ENCODE results near the gene CDAN1. TPM values are rescaled to one million over a fixed set of nuclear protein-coding genes. Genes with fewer than 3 reads are reported as not detected.
"Not testable (repeated sequence)": the region's sequence is repeated elsewhere in the genome, so short reads cannot be mapped to it uniquely, and the experiment has no call there.

The CDAN1 gene
- total and polyA plus RNA-seq, 2 donors from 2014 or later = 7.0 to 13.1 TPM

DNA sequence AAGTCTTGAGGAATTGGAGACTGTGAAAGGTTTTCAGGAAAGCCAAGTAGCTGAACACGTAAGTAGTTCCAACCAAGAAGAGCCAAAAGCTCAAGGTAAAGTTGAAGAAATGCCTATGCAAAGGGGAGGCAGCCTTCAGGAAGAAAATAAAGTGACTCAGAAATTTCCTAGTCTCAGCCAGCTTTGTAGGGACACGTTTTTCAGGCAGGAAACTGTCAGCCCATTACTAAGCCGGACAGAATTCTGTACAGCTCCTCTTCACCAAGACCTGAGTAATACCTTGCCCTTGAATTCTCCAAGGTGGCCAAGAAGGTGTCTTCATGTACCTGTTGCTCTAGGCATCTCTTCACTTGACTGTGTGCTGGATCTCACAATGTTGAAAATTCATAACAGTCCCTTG lies 48.6 kb downstream of the CDAN1 start:
- H3K36me3 ChIP-seq (ENCODE audit: control insufficient read depth in 2 of 3, insufficient read depth in 3 of 3, low read length in 3 of 3) = peaks cover 0 to 4% (median 0%) of the 10 kb centered on the region in 3 donors
- no peaks in the 10 kb centered on the region for H3K4me1 ChIP-seq (ENCODE audit: control insufficient read depth in 2 of 3, insufficient read depth in 2 of 3, low read depth in 1 of 3, low read length in 3 of 3)
- H3K4me3 ChIP-seq (ENCODE audit: low read length in 3 of 3) = no peak overlapping the region
- H3K9me3 ChIP-seq (ENCODE audit: control insufficient read depth in 2 of 3, insufficient read depth in 1 of 3, low read length in 3 of 3) = no peaks in the 10 kb centered on the region
- H3K9ac ChIP-seq (ENCODE audit: low read length in 3 of 3) = no peak overlapping the region
- FAIRE-seq (no peak), DNase-seq (no peak)
- no peaks in the 10 kb centered on the region for H3K27me3 ChIP-seq (ENCODE audit: control insufficient read depth, insufficient read depth, low read length)
- TF ChIP-seq, protein P1, sequence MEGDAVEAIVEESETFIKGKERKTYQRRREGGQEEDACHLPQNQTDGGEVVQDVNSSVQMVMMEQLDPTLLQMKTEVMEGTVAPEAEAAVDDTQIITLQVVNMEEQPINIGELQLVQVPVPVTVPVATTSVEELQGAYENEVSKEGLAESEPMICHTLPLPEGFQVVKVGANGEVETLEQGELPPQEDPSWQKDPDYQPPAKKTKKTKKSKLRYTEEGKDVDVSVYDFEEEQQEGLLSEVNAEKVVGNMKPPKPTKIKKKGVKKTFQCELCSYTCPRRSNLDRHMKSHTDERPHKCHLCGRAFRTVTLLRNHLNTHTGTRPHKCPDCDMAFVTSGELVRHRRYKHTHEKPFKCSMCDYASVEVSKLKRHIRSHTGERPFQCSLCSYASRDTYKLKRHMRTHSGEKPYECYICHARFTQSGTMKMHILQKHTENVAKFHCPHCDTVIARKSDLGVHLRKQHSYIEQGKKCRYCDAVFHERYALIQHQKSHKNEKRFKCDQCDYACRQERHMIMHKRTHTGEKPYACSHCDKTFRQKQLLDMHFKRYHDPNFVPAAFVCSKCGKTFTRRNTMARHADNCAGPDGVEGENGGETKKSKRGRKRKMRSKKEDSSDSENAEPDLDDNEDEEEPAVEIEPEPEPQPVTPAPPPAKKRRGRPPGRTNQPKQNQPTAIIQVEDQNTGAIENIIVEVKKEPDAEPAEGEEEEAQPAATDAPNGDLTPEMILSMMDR (IDR thresholded peaks at IDR 0.05; ENCODE audit: borderline replicate concordance, extremely low read depth, insufficient read depth) = no peak
- intact Hi-C loops (cut with DNase I) = no loop called here
- no peak overlapping the region for H3K27ac ChIP-seq (ENCODE audit: low read depth in 2 of 2, low read length in 2 of 2)

DNA sequence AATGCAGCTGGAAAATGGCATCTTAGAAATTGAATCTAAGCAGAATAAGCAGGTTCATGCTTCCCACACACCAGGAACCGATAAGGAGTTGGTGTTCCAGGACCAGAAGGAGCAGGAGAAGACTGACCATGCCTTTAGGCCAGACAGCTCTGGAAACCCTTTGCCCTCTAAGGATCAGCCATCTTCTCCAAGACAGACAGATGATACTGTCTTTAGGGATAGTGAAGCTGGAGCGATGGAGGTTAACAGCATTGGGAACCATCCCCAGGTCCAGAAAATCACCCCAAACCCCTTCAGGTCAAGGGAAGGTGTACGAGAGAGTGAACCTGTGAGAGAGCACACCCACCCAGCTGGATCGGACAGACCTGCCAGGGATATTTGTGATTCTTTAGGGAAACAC lies 49.2 kb downstream of the CDAN1 start:
- Histone ChIP-seq H3K27me3 (ENCODE audit: control insufficient read depth, insufficient read depth, low read length) (no peaks in the 10 kb centered on the region), H3K4me3 (ENCODE audit: low read length in 3 of 3) (no peak overlapping the region), H3K36me3 (ENCODE audit: control insufficient read depth in 2 of 3, insufficient read depth in 3 of 3, low read length in 3 of 3) (peaks cover 0 to 4% (median 0%) of the 10 kb centered on the region in 3 donors), H3K9me3 (ENCODE audit: control insufficient read depth in 2 of 3, insufficient read depth in 1 of 3, low read length in 3 of 3) (no peaks in the 10 kb centered on the region), H3K27ac (ENCODE audit: low read depth in 2 of 2, low read length in 2 of 2) (no peak overlapping the region), H3K4me1 (ENCODE audit: control insufficient read depth in 2 of 3, insufficient read depth in 2 of 3, low read depth in 1 of 3, low read length in 3 of 3) (no peaks in the 10 kb centered on the region), H3K9ac (ENCODE audit: low read length in 3 of 3) (no peak overlapping the region)
- DNase-seq (no peak), FAIRE-seq (no peak)
- intact Hi-C loops (cut with DNase I) = no loop called here
- TF ChIP-seq, protein P1 (IDR thresholded peaks at IDR 0.05; ENCODE audit: borderline replicate concordance, extremely low read depth, insufficient read depth) = no peak

DNA sequence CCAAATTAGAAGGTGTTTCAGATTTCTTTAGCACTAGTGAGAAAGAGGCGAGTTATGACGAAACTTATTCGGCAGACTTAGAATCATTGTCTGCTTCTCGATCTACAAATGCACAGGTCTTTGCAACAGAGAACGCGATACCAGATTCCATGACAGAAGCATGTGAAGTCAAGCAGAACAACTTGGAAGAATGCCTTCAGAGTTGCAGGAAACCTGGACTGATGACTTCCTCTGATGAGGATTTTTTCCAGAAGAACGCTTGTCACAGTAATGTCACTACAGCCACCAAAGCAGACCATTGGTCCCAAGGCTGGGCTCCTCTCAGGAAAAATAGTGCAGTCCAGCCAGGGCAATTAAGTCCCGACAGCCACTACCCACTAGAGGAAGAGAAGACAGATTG lies 50.6 kb downstream of the CDAN1 start:
- Histone ChIP-seq H3K4me3 (ENCODE audit: low read length in 3 of 3) (no peak overlapping the region), H3K36me3 (ENCODE audit: control insufficient read depth in 2 of 3, insufficient read depth in 3 of 3, low read length in 3 of 3) (peaks cover 0 to 2% (median 0%) of the 10 kb centered on the region in 3 donors), H3K27me3 (ENCODE audit: control insufficient read depth, insufficient read depth, low read length) (no peaks in the 10 kb centered on the region), H3K4me1 (ENCODE audit: control insufficient read depth in 2 of 3, insufficient read depth in 2 of 3, low read depth in 1 of 3, low read length in 3 of 3) (no peaks in the 10 kb centered on the region), H3K27ac (ENCODE audit: low read depth in 2 of 2, low read length in 2 of 2) (no peak overlapping the region), H3K9me3 (ENCODE audit: control insufficient read depth in 2 of 3, insufficient read depth in 1 of 3, low read length in 3 of 3) (no peaks in the 10 kb centered on the region), H3K9ac (ENCODE audit: low read length in 3 of 3) (no peak overlapping the region)
- intact Hi-C loops (cut with DNase I) = no loop called here
- TF ChIP-seq, protein P1 (IDR thresholded peaks at IDR 0.05; ENCODE audit: borderline replicate concordance, extremely low read depth, insufficient read depth) = no peak
- DNase-seq (no peak), FAIRE-seq (no peak)

DNA sequence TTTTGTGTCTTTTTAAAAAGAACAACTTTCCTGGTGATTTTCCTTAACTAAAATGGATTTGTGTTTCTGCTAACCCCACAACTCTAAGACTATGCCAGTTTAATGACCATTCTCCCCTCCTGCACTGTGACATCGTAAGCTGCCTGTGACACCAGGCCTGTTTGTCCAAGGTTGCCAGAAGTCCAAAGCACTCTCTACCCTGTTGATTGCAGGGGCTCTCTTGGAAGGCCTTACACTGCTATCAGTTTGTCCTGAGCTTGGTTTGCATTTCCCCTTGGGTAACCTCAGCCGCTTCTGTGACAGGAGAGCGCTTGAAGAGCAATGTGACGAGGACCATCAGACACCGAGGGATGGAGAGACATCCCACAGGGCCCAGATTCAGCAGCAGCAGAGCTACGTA lies 55.8 kb downstream of the CDAN1 start:
- peaks cover 0 to under 1% (median 0%) of the 10 kb centered on the region in 3 donors for H3K36me3 ChIP-seq (ENCODE audit: control insufficient read depth in 2 of 3, insufficient read depth in 3 of 3, low read length in 3 of 3)
- DNase-seq (no peak), FAIRE-seq (no peak)
- H3K27ac ChIP-seq (ENCODE audit: low read depth in 2 of 2, low read length in 2 of 2) = no peak overlapping the region
- no peak overlapping the region for H3K9ac ChIP-seq (ENCODE audit: low read length in 3 of 3)
- TF ChIP-seq, protein P1 (IDR thresholded peaks at IDR 0.05; ENCODE audit: borderline replicate concordance, extremely low read depth, insufficient read depth) = no peak
- no peaks in the 10 kb centered on the region for H3K9me3 ChIP-seq (ENCODE audit: control insufficient read depth in 2 of 3, insufficient read depth in 1 of 3, low read length in 3 of 3)
- H3K4me3 ChIP-seq (ENCODE audit: low read length in 3 of 3) = no peak overlapping the region
- H3K4me1 ChIP-seq (ENCODE audit: control insufficient read depth in 2 of 3, insufficient read depth in 2 of 3, low read depth in 1 of 3, low read length in 3 of 3) = no peaks in the 10 kb centered on the region
- intact Hi-C loops (cut with DNase I) = no loop called here
- no peaks in the 10 kb centered on the region for H3K27me3 ChIP-seq (ENCODE audit: control insufficient read depth, insufficient read depth, low read length)

DNA sequence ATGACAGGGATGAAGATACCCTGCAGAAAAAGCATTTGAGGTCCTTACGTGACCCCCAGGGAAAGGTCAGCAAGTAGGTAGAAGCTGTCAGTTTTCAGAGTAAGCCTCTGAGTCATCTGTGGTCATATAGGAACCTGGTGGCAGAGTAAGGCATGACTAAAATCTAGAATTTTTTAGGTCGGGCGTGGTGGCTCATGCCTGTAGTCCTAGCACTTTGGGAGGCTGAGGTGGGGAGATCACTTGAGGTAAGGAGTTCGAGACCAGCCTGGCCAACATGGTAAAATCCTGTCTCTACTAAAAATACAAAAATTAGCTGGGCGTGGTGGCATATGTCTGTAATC lies 56.8 kb downstream of the CDAN1 start:
- H3K27ac ChIP-seq (ENCODE audit: low read depth in 2 of 2, low read length in 2 of 2); intact Hi-C loops (cut with DNase I); DNase-seq; H3K9ac ChIP-seq (ENCODE audit: low read length in 3 of 3); H3K9me3 ChIP-seq (ENCODE audit: control insufficient read depth in 2 of 3, insufficient read depth in 1 of 3, low read length in 3 of 3); H3K36me3 ChIP-seq (ENCODE audit: control insufficient read depth in 2 of 3, insufficient read depth in 3 of 3, low read length in 3 of 3); H3K4me1 ChIP-seq (ENCODE audit: control insufficient read depth in 2 of 3, insufficient read depth in 2 of 3, low read depth in 1 of 3, low read length in 3 of 3); FAIRE-seq; H3K27me3 ChIP-seq (ENCODE audit: control insufficient read depth, insufficient read depth, low read length); H3K4me3 ChIP-seq (ENCODE audit: low read length in 3 of 3): not testable (repeated sequence)
